Breast epithelium (tissue), 3 donors: ENCODE data around the gene SLC39A3.

Experiments
- CTCF ChIP-seq, 3 donors: fragments of 450-650 bp; IDR thresholded peaks; one replicate each; pipeline ENCODE4 v1.5.1; 2016 to 2017; ENCODE audit warnings: antibody characterized with exemption in 3 of 3, mild to moderate bottlenecking in 3 of 3, moderate library complexity in 3 of 3
- POLR2AphosphoS5 ChIP-seq, 3 donors: sonication (generic); formaldehyde crosslinking; IDR thresholded peaks; one replicate each; pipeline ENCODE4 v1.6.1; 2017; ENCODE audit warnings: antibody characterized with exemption in 3 of 3

GRCh38 chr19:2740314-2740656, 468 bp upstream of the SLC39A3 start:
- TF ChIP-seq CTCF (IDR thresholded peaks at IDR 0.05) (no peak), POLR2AphosphoS5 (IDR thresholded peaks at IDR 0.05) (no peak)
